ENCODE data around the gene NRXN3.

Gene NRXN3

GRCh38 chr14:78181270-78181669, 11.1 kb downstream of the NRXN3 start:
- Histone ChIP-seq H3K9ac (ENCODE audit: low read length) (no peak overlapping the region), H3K27me3 (ENCODE audit: control insufficient read depth, insufficient read depth, low read length) (no peaks in the 10 kb centered on the region), H3K4me1 (ENCODE audit: control insufficient read depth, insufficient read depth, low read length) (no peaks in the 10 kb centered on the region), H3K4me3 (ENCODE audit: low read length) (no peak overlapping the region), H3K27ac (ENCODE audit: low read depth, low read length) (no peak overlapping the region), H3K36me3 (ENCODE audit: control insufficient read depth, insufficient read depth, low read length) (no peaks in the 10 kb centered on the region)

- Histone ChIP-seq H3K27me3 (ENCODE audit: control insufficient read depth, insufficient read depth, low read length) (no peaks in the 10 kb centered on the region), H3K9ac (ENCODE audit: low read length) (no peak overlapping the region), H3K36me3 (ENCODE audit: control insufficient read depth, insufficient read depth, low read length) (no peaks in the 10 kb centered on the region), H3K4me1 (ENCODE audit: control insufficient read depth, insufficient read depth, low read length) (no peaks in the 10 kb centered on the region), H3K4me3 (ENCODE audit: low read length) (no peak overlapping the region), H3K27ac (ENCODE audit: low read depth, low read length) (no peak overlapping the region)
Observed at GRCh38 chr14:78182722-78183121, 12.5 kb downstream of the NRXN3 start.

- no peaks in the 10 kb centered on the region for H3K4me1 ChIP-seq (ENCODE audit: control insufficient read depth, insufficient read depth, low read length)
- no peak overlapping the region for H3K9ac ChIP-seq (ENCODE audit: low read length)
- no peaks in the 10 kb centered on the region for H3K27me3 ChIP-seq (ENCODE audit: control insufficient read depth, insufficient read depth, low read length)
- H3K36me3 ChIP-seq (ENCODE audit: control insufficient read depth, insufficient read depth, low read length) = no peaks in the 10 kb centered on the region
- H3K4me3 ChIP-seq (ENCODE audit: low read length) = no peak overlapping the region
- H3K27ac ChIP-seq (ENCODE audit: low read depth, low read length) = no peak overlapping the region
Observed at GRCh38 chr14:78184157-78184556, 14.0 kb downstream of the NRXN3 start.

- Histone ChIP-seq H3K27ac (ENCODE audit: low read depth, low read length) (no peak overlapping the region), H3K36me3 (ENCODE audit: control insufficient read depth, insufficient read depth, low read length) (no peaks in the 10 kb centered on the region), H3K9ac (ENCODE audit: low read length) (no peak overlapping the region), H3K4me3 (ENCODE audit: low read length) (no peak overlapping the region), H3K27me3 (ENCODE audit: control insufficient read depth, insufficient read depth, low read length) (no peaks in the 10 kb centered on the region), H3K4me1 (ENCODE audit: control insufficient read depth, insufficient read depth, low read length) (no peaks in the 10 kb centered on the region)
Observed at GRCh38 chr14:78186277-78186676, 16.1 kb downstream of the NRXN3 start.

- H3K4me3 ChIP-seq (ENCODE audit: low read length) = no peak overlapping the region
- H3K27me3 ChIP-seq (ENCODE audit: control insufficient read depth, insufficient read depth, low read length) = no peaks in the 10 kb centered on the region
- H3K4me1 ChIP-seq (ENCODE audit: control insufficient read depth, insufficient read depth, low read length) = no peaks in the 10 kb centered on the region
- H3K9ac ChIP-seq (ENCODE audit: low read length) = no peak overlapping the region
- H3K27ac ChIP-seq (ENCODE audit: low read depth, low read length) = no peak overlapping the region
- no peaks in the 10 kb centered on the region for H3K36me3 ChIP-seq (ENCODE audit: control insufficient read depth, insufficient read depth, low read length)
Observed at GRCh38 chr14:78188882-78189281, 18.7 kb downstream of the NRXN3 start.

- Histone ChIP-seq H3K9ac (ENCODE audit: low read length) (no peak overlapping the region), H3K27ac (ENCODE audit: low read depth, low read length) (no peak overlapping the region), H3K4me1 (ENCODE audit: control insufficient read depth, insufficient read depth, low read length) (no peaks in the 10 kb centered on the region), H3K4me3 (ENCODE audit: low read length) (no peak overlapping the region), H3K36me3 (ENCODE audit: control insufficient read depth, insufficient read depth, low read length) (no peaks in the 10 kb centered on the region), H3K27me3 (ENCODE audit: control insufficient read depth, insufficient read depth, low read length) (peaks cover 1% of the 10 kb centered on the region)
Observed at GRCh38 chr14:78195431-78195830, 25.3 kb downstream of the NRXN3 start.

GRCh38 chr14:78196323-78196722, 26.1 kb downstream of the NRXN3 start:
- H3K27ac ChIP-seq (ENCODE audit: low read depth, low read length) = no peak overlapping the region
- no peaks in the 10 kb centered on the region for H3K4me1 ChIP-seq (ENCODE audit: control insufficient read depth, insufficient read depth, low read length)
- H3K4me3 ChIP-seq (ENCODE audit: low read length) = no peak overlapping the region
- H3K27me3 ChIP-seq (ENCODE audit: control insufficient read depth, insufficient read depth, low read length) = peaks cover 1% of the 10 kb centered on the region
- no peaks in the 10 kb centered on the region for H3K36me3 ChIP-seq (ENCODE audit: control insufficient read depth, insufficient read depth, low read length)
- no peak overlapping the region for H3K9ac ChIP-seq (ENCODE audit: low read length)

- Histone ChIP-seq H3K27ac (ENCODE audit: low read depth, low read length) (no peak overlapping the region), H3K4me1 (ENCODE audit: control insufficient read depth, insufficient read depth, low read length) (no peaks in the 10 kb centered on the region), H3K27me3 (ENCODE audit: control insufficient read depth, insufficient read depth, low read length) (peaks cover 1% of the 10 kb centered on the region), H3K4me3 (ENCODE audit: low read length) (no peak overlapping the region), H3K36me3 (ENCODE audit: control insufficient read depth, insufficient read depth, low read length) (no peaks in the 10 kb centered on the region), H3K9ac (ENCODE audit: low read length) (no peak overlapping the region)
Observed at GRCh38 chr14:78197051-78197450, 26.9 kb downstream of the NRXN3 start.

GRCh38 chr14:78202163-78202562, 32.0 kb downstream of the NRXN3 start:
- H3K27me3 ChIP-seq (ENCODE audit: control insufficient read depth, insufficient read depth, low read length) = no peaks in the 10 kb centered on the region
- no peak overlapping the region for H3K4me3 ChIP-seq (ENCODE audit: low read length)
- H3K9ac ChIP-seq (ENCODE audit: low read length) = no peak overlapping the region
- H3K4me1 ChIP-seq (ENCODE audit: control insufficient read depth, insufficient read depth, low read length) = no peaks in the 10 kb centered on the region
- no peaks in the 10 kb centered on the region for H3K36me3 ChIP-seq (ENCODE audit: control insufficient read depth, insufficient read depth, low read length)
- H3K27ac ChIP-seq (ENCODE audit: low read depth, low read length) = no peak overlapping the region

- Histone ChIP-seq H3K36me3 (ENCODE audit: control insufficient read depth, insufficient read depth, low read length) (no peaks in the 10 kb centered on the region), H3K9ac (ENCODE audit: low read length) (no peak overlapping the region), H3K27me3 (ENCODE audit: control insufficient read depth, insufficient read depth, low read length) (no peaks in the 10 kb centered on the region)
Observed at GRCh38 chr14:78202976-78203375, 32.8 kb downstream of the NRXN3 start.

GRCh38 chr14:78207414-78207813, 37.2 kb downstream of the NRXN3 start:
- no peak overlapping the region for H3K4me3 ChIP-seq (ENCODE audit: low read length)
- no peaks in the 10 kb centered on the region for H3K27me3 ChIP-seq (ENCODE audit: control insufficient read depth, insufficient read depth, low read length)
- H3K9ac ChIP-seq (ENCODE audit: low read length) = no peak overlapping the region
- H3K36me3 ChIP-seq (ENCODE audit: control insufficient read depth, insufficient read depth, low read length) = no peaks in the 10 kb centered on the region
- H3K27ac ChIP-seq (ENCODE audit: low read depth, low read length) = no peak overlapping the region
- no peaks in the 10 kb centered on the region for H3K4me1 ChIP-seq (ENCODE audit: control insufficient read depth, insufficient read depth, low read length)

More at GRCh38 chr14:78202976-78203375, 32.8 kb downstream of the NRXN3 start:
- Histone ChIP-seq H3K4me1 (ENCODE audit: control insufficient read depth, insufficient read depth, low read length) (no peaks in the 10 kb centered on the region), H3K27ac (ENCODE audit: low read depth, low read length) (no peak overlapping the region), H3K4me3 (ENCODE audit: low read length) (no peak overlapping the region)

- no peaks in the 10 kb centered on the region for H3K27me3 ChIP-seq (ENCODE audit: control insufficient read depth, insufficient read depth, low read length)
Observed at GRCh38 chr14:78220273-78220672, 50.1 kb downstream of the NRXN3 start.

GRCh38 chr14:78222746-78223145, 52.6 kb downstream of the NRXN3 start:
- Histone ChIP-seq H3K27me3 (ENCODE audit: control insufficient read depth, insufficient read depth, low read length) (no peaks in the 10 kb centered on the region), H3K9ac (ENCODE audit: low read length) (no peak overlapping the region), H3K27ac (ENCODE audit: low read depth, low read length) (no peak overlapping the region), H3K36me3 (ENCODE audit: control insufficient read depth, insufficient read depth, low read length) (no peaks in the 10 kb centered on the region), H3K4me3 (ENCODE audit: low read length) (no peak overlapping the region), H3K4me1 (ENCODE audit: control insufficient read depth, insufficient read depth, low read length) (no peaks in the 10 kb centered on the region)

More at GRCh38 chr14:78220273-78220672, 50.1 kb downstream of the NRXN3 start:
- Histone ChIP-seq H3K27ac (ENCODE audit: low read depth, low read length) (no peak overlapping the region), H3K4me3 (ENCODE audit: low read length) (no peak overlapping the region), H3K36me3 (ENCODE audit: control insufficient read depth, insufficient read depth, low read length) (no peaks in the 10 kb centered on the region), H3K9ac (ENCODE audit: low read length) (no peak overlapping the region), H3K4me1 (ENCODE audit: control insufficient read depth, insufficient read depth, low read length) (no peaks in the 10 kb centered on the region)
